Activated naive CD8-positive, alpha-beta T cell treated with anti-CD3 and anti-CD28 coated beads, Interleukin-2, amount 50 U/mL, for 24 hours (primary cell): ENCODE data around the gene NRG4.
"Not testable (repeated sequence)": the region's sequence is repeated elsewhere in the genome, so short reads cannot be mapped to it uniquely, and the experiment has no call there.

Source experiments
- ATAC-seq: fragments of 150-1000 bp; cut with Tn5 transposase; one replicate; pipeline ENCODE4 v1.10.0; 2021
- DNase-seq: peaks from one replicate; pipeline ENCODE4 v3.0.0; 2021
- H3K27ac Mint-ChIP-seq: one replicate; pipeline ENCODE4 v1.8.0; 2021; ENCODE audit warnings: mild to moderate bottlenecking, mixed read lengths
- H3K27me3 Mint-ChIP-seq: one replicate; pipeline ENCODE4 v1.8.0; 2021; ENCODE audit warnings: mixed read lengths
- H3K36me3 Mint-ChIP-seq: one replicate; pipeline ENCODE4 v1.8.0; 2021; ENCODE audit warnings: low read depth, mixed read lengths
- H3K4me1 Mint-ChIP-seq: one replicate; pipeline ENCODE4 v1.8.0; 2021; ENCODE audit warnings: mixed read lengths
- H3K4me3 Mint-ChIP-seq: one replicate; pipeline ENCODE4 v1.8.0; 2021; ENCODE audit warnings: mild to moderate bottlenecking, moderate library complexity, mixed read lengths
- H3K9me3 Mint-ChIP-seq: one replicate; pipeline ENCODE4 v1.8.0; 2021; ENCODE audit warnings: mixed read lengths

Gene NRG4

GRCh38 chr15:76024021-76024768 is 12.0 kb upstream of the NRG4 start:
- no peaks in the 10 kb centered on the region for H3K4me1 Mint-ChIP-seq
- no peak for DNase-seq
- no peak for ATAC-seq
- H3K27ac Mint-ChIP-seq, result no peak overlapping the region
- peaks cover 6% of the 10 kb centered on the region for H3K36me3 Mint-ChIP-seq
- H3K4me3 Mint-ChIP-seq, result no peak overlapping the region
- H3K9me3 Mint-ChIP-seq, result peaks cover 16% of the 10 kb centered on the region
- H3K27me3 Mint-ChIP-seq, result peaks cover 12% of the 10 kb centered on the region

GRCh38 chr15:76013470-76013869 is 1.2 kb upstream of the NRG4 start:
- not testable (repeated sequence) for H3K27ac Mint-ChIP-seq, ATAC-seq, H3K4me1 Mint-ChIP-seq, DNase-seq, H3K4me3 Mint-ChIP-seq, H3K36me3 Mint-ChIP-seq
- H3K27me3 Mint-ChIP-seq, result peaks cover 47% of the 10 kb centered on the region
- H3K9me3 Mint-ChIP-seq, result peaks cover 18% of the 10 kb centered on the region

DNA sequence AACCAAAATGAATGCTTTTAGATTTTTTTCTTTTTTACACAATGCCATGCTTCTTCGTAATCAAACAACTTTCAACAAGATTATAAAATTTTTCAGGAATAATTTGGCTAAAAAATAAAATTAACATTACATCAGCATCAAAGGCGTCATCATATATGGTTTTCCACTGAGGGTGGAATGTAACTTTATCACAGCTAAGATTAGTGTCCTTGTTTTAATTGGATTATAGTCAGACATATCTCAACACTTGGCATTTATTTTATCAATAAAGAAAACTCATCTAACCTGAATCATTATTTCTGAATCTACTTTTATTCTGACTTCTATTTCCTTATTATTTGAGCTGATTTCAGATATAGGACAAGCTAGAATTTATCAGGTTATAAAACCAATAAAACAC is 1.6 kb downstream of the NRG4 start:
- ATAC-seq, result no peak
- Mint-ChIP-seq H3K36me3 (no peaks in the 10 kb centered on the region), H3K27me3 (peaks cover 35% of the 10 kb centered on the region), H3K4me1 (peaks cover 2% of the 10 kb centered on the region), H3K9me3 (no peaks in the 10 kb centered on the region), H3K27ac (no peak overlapping the region), H3K4me3 (no peak overlapping the region)
- DNase-seq, result no peak

DNA sequence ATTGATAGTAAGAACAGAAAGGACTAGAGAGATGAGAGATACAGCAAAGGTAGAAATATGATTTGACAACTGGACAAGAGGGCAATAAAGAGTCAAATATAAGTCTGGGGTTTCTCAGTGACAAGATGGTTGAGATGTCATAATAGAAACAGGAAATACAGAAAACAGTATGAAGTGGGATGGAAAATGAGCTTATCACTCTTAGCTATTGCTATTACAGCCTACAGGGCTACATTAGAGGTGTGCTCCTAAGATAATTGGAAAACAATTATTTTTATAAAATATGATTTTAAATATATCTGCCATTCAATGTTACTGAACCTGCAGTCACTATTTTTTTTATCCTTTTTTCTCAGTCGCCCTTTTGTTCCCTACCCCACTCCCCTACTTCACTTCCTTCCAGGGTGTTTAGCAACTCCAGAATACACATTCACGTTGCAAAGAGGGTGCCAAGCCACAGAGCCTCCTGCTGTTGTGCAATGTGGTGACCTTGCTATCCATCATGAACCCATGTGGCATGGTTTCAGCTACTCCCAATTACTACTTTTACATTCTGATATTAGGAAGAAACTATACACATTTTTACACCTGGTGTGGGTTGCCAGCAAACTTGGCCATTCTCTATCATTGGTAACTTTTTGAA is 6.0 kb downstream of the NRG4 start:
- Mint-ChIP-seq H3K9me3 (no peaks in the 10 kb centered on the region), H3K4me1 (no peaks in the 10 kb centered on the region), H3K27me3 (peaks cover 31% of the 10 kb centered on the region), H3K27ac (no peak overlapping the region), H3K36me3 (no peaks in the 10 kb centered on the region), H3K4me3 (no peak overlapping the region)
- no peak for DNase-seq
- no peak for ATAC-seq

DNA sequence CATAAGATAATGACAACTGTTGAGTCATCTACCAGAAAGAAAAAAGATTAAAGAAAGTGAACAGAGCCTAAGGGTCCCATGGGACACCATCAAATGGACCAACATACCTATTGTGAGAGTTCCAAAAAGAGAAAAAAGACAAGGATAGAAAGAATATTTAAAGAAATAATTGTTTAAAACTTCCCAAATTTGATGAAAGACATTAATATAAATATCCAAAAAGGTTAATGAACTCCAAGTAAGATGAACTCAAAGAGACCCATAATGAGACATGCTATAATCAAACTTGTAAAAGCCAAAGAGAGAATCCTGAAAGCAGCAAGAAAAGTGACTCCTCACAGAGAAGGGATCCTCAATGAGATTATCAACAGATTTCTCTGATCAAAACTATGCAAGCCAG is 8.9 kb downstream of the NRG4 start:
- H3K27me3 Mint-ChIP-seq, result peaks cover 24% of the 10 kb centered on the region
- DNase-seq, result no peak
- H3K4me1 Mint-ChIP-seq, result no peaks in the 10 kb centered on the region
- no peak overlapping the region for H3K4me3 Mint-ChIP-seq
- H3K36me3 Mint-ChIP-seq, result no peaks in the 10 kb centered on the region
- ATAC-seq, result no peak
- no peak overlapping the region for H3K27ac Mint-ChIP-seq
- no peaks in the 10 kb centered on the region for H3K9me3 Mint-ChIP-seq

- no peaks in the 10 kb centered on the region for H3K9me3 Mint-ChIP-seq
- ATAC-seq (no peak), DNase-seq (no peak)
- H3K27ac Mint-ChIP-seq, result no peak overlapping the region
- H3K4me1 Mint-ChIP-seq, result no peaks in the 10 kb centered on the region
- H3K4me3 Mint-ChIP-seq, result no peak overlapping the region
- H3K27me3 Mint-ChIP-seq, result peaks cover 5% of the 10 kb centered on the region
- H3K36me3 Mint-ChIP-seq, result peaks cover 2% of the 10 kb centered on the region
Observed at GRCh38 chr15:75995611-75996010, 16.6 kb downstream of the NRG4 start.

DNA sequence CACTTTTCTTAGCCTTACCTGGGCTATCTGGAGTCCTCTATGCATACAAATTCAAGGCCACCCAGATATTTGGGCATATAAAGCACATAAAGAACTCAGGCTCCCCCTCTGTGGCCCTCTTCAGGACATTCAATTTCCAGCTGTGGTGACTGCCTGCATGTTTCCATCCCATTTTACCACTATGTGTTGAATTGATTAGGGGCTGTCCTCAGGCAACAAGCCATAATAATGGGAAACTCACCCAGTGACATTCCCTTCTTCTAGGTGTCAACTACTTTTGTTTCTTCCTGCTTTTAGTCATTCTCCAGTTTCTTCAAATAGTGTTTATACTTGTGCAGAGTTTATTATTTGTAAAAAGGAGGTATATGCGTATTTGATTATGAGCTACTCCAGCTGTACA is 18.0 kb downstream of the NRG4 start:
- DNase-seq, result no peak
- no peaks in the 10 kb centered on the region for H3K4me1 Mint-ChIP-seq
- no peaks in the 10 kb centered on the region for H3K9me3 Mint-ChIP-seq
- peaks cover 5% of the 10 kb centered on the region for H3K27me3 Mint-ChIP-seq
- ATAC-seq, result no peak
- no peak overlapping the region for H3K27ac Mint-ChIP-seq
- no peak overlapping the region for H3K4me3 Mint-ChIP-seq
- peaks cover 2% of the 10 kb centered on the region for H3K36me3 Mint-ChIP-seq

DNA sequence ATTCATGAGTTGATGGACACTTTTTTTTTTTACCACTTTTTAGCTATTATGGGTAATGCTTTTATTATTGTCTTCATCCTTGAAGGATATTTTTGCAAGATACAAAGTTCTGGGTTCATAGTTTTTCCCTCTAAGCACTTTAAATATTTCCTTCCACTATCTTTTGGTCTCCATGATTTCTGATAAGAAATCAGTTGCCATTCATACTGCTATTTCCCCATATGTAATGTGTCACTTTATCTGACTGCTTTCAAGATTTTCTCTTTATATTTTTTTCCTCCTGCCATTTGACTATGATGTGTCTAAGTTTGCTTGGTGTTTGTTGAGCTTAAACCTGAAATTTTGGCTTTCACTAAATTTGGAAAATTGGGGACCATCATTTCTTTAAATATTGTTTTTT is 19.3 kb downstream of the NRG4 start:
- ATAC-seq (no peak), DNase-seq (no peak)
- H3K4me1 Mint-ChIP-seq, result no peaks in the 10 kb centered on the region
- H3K4me3 Mint-ChIP-seq, result no peak overlapping the region
- no peaks in the 10 kb centered on the region for H3K9me3 Mint-ChIP-seq
- peaks cover 2% of the 10 kb centered on the region for H3K27me3 Mint-ChIP-seq
- no peak overlapping the region for H3K27ac Mint-ChIP-seq
- H3K36me3 Mint-ChIP-seq, result peaks cover 2% of the 10 kb centered on the region

DNA sequence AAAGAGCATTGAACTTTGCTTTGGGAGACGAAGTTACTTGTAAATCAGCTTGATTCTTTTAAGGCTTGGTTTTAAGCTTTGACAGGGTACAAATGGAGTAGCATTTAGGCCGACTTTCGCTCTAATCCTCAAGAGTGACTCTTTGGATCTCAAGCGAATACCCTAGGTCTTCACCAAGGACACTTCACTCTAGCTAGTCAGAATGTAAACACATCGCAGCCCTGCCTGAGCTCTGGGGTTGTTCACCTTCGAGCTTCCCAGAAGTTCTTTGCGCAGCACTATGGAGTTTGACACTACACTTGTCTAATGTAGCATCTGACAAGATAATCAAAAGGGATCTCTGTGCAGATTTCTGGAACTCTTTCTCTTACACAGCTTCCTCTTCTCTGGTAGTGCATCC is 22.3 kb downstream of the NRG4 start:
- DNase-seq, result no peak
- no peak overlapping the region for H3K27ac Mint-ChIP-seq
- no peaks in the 10 kb centered on the region for H3K4me1 Mint-ChIP-seq
- ATAC-seq, result no peak
- no peak overlapping the region for H3K4me3 Mint-ChIP-seq
- peaks cover 2% of the 10 kb centered on the region for H3K36me3 Mint-ChIP-seq
- peaks cover 2% of the 10 kb centered on the region for H3K27me3 Mint-ChIP-seq
- no peaks in the 10 kb centered on the region for H3K9me3 Mint-ChIP-seq

DNA sequence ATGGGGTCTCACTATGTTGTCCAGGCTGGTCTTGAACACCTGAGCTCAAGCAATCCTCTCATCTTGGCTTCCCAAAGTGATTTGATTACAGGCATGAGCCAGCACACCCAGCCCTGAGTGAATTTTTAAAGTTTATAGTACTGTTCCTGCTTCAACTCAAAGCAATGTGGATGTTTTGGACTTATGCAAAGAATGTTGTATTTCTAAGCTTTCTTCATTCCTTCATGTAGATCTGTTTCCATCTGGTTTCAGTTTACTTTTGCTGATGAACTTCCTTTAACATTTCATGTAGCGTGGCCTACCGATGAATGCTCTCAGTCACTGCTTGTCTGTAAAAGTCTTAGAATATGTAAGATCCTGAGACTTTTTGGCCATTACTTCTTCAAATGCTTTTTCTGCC is 23.2 kb downstream of the NRG4 start:
- H3K27me3 Mint-ChIP-seq, result peaks cover 2% of the 10 kb centered on the region
- no peak overlapping the region for H3K4me3 Mint-ChIP-seq

DNA sequence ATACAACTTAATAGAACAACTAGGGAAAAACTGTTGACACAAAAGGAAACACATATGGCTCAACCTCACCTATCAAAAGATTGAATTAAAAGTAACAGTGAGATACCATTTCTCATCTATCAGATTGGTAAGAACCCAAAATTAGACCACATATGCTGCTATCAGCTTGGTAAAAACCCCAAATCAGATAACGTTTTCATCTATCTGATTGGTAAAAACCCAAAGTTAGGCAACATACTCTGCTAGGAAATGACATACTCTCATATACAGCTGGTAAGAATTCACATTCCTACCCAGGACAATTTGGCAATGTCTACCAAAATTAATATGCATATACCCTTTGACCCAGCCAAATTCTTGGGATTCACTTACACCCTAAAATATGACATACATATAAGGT is 26.3 kb downstream of the NRG4 start:
- H3K4me1 Mint-ChIP-seq, result no peaks in the 10 kb centered on the region
- H3K36me3 Mint-ChIP-seq, result no peaks in the 10 kb centered on the region
- no peak for DNase-seq
- ATAC-seq, result no peak
- H3K9me3 Mint-ChIP-seq, result no peaks in the 10 kb centered on the region
- no peak overlapping the region for H3K27ac Mint-ChIP-seq
- H3K4me3 Mint-ChIP-seq, result no peak overlapping the region
- no peaks in the 10 kb centered on the region for H3K27me3 Mint-ChIP-seq

More for the DNA sequence above, 23.2 kb downstream of the NRG4 start:
- DNase-seq (no peak), ATAC-seq (no peak)
- H3K27ac Mint-ChIP-seq, result no peak overlapping the region
- H3K4me1 Mint-ChIP-seq, result no peaks in the 10 kb centered on the region
- H3K9me3 Mint-ChIP-seq, result no peaks in the 10 kb centered on the region
- peaks cover 2% of the 10 kb centered on the region for H3K36me3 Mint-ChIP-seq

GRCh38 chr15:75984706-75985105 is 27.5 kb downstream of the NRG4 start:
- not testable (repeated sequence) for H3K4me1 Mint-ChIP-seq, ATAC-seq, DNase-seq, H3K4me3 Mint-ChIP-seq, H3K27me3 Mint-ChIP-seq, H3K9me3 Mint-ChIP-seq, H3K36me3 Mint-ChIP-seq, H3K27ac Mint-ChIP-seq

GRCh38 chr15:75982468-75982867 is 29.8 kb downstream of the NRG4 start:
- ATAC-seq (no peak), DNase-seq (no peak)
- H3K9me3 Mint-ChIP-seq, result no peaks in the 10 kb centered on the region
- H3K36me3 Mint-ChIP-seq, result no peaks in the 10 kb centered on the region
- peaks cover 12% of the 10 kb centered on the region for H3K27me3 Mint-ChIP-seq
- no peaks in the 10 kb centered on the region for H3K4me1 Mint-ChIP-seq
- H3K4me3 Mint-ChIP-seq, result no peak overlapping the region
- no peak overlapping the region for H3K27ac Mint-ChIP-seq

- Mint-ChIP-seq H3K4me1 (no peaks in the 10 kb centered on the region), H3K4me3 (no peak overlapping the region), H3K9me3 (no peaks in the 10 kb centered on the region), H3K27ac (no peak overlapping the region), H3K27me3 (peaks cover 12% of the 10 kb centered on the region), H3K36me3 (no peaks in the 10 kb centered on the region)
- ATAC-seq (no peak), DNase-seq (no peak)
Observed at GRCh38 chr15:75981149-75981815, 30.9 kb downstream of the NRG4 start.

GRCh38 chr15:75976766-75977165 is 35.5 kb downstream of the NRG4 start:
- not testable (repeated sequence) for ATAC-seq, DNase-seq, H3K4me3 Mint-ChIP-seq, H3K4me1 Mint-ChIP-seq, H3K27ac Mint-ChIP-seq, H3K36me3 Mint-ChIP-seq, H3K9me3 Mint-ChIP-seq
- peaks cover 23% of the 10 kb centered on the region for H3K27me3 Mint-ChIP-seq
